ENCODE results near the gene BMP8B.

GRCh38 chr1:39808784-39809517 lies 20.3 kb upstream of the BMP8B start:
- TF ChIP-seq EZH2 (IDR thresholded peaks at IDR 0.05; ENCODE audit: insufficient read depth, poor library complexity, severe bottlenecking) (no peak), EZH2phosphoT487 (IDR thresholded peaks at IDR 0.05; ENCODE audit: insufficient read depth, low read depth) (no peak)

Data from GM23248 (cell line).